ENCODE results near the gene FBXL5.
"Not testable (repeated sequence)": the region's sequence is repeated elsewhere in the genome, so short reads cannot be mapped to it uniquely, and the experiment has no call there.

FBXL5 gene

DNA sequence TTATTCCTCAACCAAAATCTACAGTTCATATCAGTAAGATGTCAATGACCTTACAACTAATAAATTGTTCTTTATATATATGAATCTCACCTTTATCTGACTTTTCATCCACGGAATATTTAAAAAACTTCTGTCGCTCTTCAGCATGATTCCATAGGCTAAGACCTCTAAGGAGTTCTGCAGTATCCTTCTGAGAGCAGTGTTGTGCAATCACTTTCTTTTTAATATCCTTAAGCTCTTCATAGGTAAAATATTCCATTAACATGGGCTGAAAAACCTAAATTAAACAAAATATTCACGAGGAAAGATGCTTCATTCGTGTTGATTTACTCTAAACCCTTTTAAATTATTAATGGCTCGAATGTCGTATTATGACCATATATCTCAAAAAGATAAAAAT lies 16.7 kb downstream of the FBXL5 start:
- DNase-seq, result no peak

GRCh38 chr4:15636818-15637217 lies 18.3 kb downstream of the FBXL5 start:
- no peak for DNase-seq

DNA sequence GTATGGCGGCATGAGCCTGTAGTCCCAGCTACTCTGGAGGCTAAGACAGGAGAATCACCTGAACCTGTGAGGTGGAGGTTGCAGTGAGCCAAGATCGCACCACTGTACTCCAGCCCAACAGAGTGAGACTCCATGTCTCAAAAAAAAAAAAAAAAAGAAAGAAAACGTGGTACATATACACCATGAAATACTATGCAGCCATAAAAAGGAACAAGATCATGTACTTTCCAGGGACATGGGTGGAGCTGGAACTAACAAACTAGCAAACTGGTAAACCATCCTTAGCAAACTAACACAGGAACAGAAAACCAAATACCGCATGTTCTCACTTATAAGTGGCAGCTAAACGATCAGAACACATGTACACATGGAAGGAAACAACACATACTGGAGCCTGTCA lies 37.8 kb downstream of the FBXL5 start:
- not testable (repeated sequence) for DNase-seq

- not testable (repeated sequence) for DNase-seq
These were observed 40.3 kb downstream of the FBXL5 start for GRCh38 chr4:15614891-15615290.

DNA sequence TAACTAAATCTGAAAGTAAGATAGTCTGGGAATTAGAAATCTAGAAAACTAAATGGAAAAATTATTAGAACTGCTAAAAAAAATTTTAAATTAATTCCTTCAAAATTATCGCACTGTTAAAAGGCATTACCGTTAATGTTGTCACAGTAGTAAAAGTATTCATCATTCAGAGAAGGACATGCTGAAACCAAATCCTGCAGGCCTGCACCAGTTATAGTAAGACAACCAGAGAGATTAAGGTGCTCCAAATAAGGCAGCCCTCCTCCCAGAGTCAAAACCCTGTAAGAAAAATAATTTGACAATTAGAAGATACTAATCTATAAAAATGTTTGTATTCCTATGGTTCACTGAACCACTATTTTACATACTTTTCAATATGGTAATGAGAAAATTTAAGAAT lies 43.0 kb downstream of the FBXL5 start:
- no peak for DNase-seq

- no peak for DNase-seq
These were observed 44.3 kb downstream of the FBXL5 start for GRCh38 chr4:15610855-15611254.

GRCh38 chr4:15605537-15605936 lies 49.6 kb downstream of the FBXL5 start:
- no peak for DNase-seq

- DNase-seq, result no peak
These were observed 53.3 kb downstream of the FBXL5 start for GRCh38 chr4:15601862-15602261.

DNA sequence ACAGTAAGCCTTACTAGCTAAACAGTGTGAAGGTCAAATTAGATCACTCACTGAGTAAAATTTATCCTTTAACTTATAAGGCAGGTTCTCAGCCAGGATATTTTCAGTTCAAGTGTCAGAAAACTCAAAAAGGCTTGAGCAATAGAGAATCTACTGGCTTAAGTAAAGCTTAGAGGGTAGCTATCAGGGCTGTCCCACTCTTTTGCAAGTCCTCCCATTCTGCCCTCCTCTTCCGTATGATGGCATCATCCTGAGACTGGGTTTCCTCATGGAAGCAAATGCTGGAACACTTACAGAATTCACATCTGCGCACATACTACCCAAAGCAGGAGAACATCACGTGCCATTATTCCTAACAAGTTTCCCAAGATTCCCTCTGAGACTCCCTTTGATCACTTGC lies 55.0 kb downstream of the FBXL5 start:
- DNase-seq, result no peak

GRCh38 chr4:15598644-15599043 lies 56.5 kb downstream of the FBXL5 start:
- DNase-seq, result no peak

- DNase-seq, result no peak
These were observed 62.4 kb downstream of the FBXL5 start for GRCh38 chr4:15592799-15593198.

DNA sequence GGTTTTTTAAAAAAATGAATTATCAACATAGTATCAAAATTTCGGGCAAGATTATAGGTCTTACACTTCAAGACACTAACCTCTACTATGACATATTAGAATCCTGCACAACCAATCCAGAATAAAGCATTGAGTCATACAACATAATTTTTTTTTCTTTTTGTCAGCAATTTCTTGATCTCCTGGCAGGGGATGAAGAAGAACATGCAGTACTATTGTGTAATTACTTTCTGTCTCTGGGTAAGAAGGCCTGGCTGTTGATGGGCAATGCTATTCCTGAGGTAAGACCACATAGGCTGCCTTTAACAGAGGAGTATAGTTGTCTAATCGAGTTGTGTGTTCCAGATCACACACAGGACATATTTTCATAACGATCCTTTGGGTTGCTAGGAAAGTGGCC lies 67.5 kb downstream of the FBXL5 start:
- no peak for DNase-seq

DNA sequence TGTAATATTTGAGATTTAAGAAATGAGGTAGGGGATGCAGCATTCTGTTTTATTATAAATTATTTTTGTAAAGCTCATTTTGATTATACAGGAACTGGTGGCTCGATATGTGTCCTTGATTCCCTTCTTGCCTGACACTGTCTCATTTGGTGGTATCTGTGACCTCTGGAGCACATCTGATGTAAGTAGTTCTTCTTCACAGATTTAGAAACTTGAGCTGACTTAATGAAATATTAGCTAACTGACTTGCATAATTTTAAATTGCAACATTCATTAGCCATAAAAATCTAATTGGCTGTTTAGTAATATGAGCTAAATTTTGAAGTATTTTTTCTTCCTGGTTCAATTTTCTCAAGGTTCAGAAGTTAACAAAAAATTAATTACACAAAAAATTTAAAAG lies 69.1 kb downstream of the FBXL5 start:
- no peak for DNase-seq

DNA sequence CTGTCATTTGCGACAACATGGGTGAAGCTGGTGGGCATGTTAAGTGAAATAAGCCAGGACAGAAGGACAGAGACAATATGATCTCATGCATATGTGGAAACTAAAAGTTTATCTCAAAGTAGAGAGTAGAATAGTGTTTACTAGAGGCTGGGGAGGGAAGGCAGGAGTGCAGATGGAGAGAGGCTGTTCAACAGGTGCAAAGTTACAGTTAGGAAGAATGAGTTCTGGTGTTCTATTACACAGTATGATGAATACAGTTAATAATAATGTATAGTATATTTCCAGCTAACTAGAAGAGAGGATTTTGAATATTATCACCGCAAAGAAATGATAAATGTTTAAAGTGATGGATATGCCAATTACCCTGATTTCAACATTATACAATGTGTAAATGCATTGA lies 69.8 kb downstream of the FBXL5 start:
- DNase-seq, result no peak

DNA sequence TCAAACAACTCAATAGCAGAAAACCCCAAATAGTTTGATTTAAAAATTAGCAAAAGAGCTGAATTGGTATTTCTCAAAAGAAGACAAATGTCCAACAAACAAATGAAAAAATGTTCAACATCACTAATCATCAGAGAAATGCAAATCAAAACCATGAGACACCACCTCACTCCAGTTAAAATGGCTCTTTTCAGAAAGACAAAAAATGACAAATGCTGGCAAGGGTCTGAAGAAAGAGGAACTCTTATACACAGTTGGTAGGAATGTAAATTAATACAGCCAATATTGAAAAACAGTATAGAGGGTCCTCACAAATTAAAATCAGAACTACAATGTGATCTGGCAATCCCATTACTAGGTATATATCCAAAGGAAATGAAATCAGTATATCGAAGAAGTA lies 70.4 kb downstream of the FBXL5 start:
- DNase-seq, result no peak

DNA sequence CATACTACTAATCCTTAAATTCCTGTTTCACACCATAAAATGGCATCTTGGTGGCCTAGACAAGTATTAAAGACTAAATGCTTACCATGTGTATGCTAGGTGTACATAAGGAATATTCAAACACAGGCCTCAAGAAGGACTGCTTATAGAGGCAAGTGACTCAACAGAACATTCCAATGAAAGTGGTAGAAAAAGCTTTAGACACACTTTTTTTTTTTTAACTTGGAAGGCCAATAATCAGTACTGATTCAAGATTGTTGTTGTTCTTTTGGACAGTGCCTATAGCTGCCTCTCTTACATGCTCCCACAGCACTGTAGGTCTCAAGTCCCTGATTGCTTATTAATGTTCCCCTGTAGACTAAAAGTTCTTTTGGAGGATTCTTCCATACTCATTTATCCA lies 77.6 kb downstream of the FBXL5 start:
- no peak for DNase-seq

- no peak for DNase-seq
These were observed 79.2 kb downstream of the FBXL5 start for GRCh38 chr4:15575966-15576365.

GRCh38 chr4:15569746-15570145 lies 85.4 kb downstream of the FBXL5 start:
- DNase-seq, result no peak

- no peak for DNase-seq
These were observed 86.3 kb downstream of the FBXL5 start for GRCh38 chr4:15568821-15569220.

- DNase-seq, result no peak
These were observed 91.3 kb downstream of the FBXL5 start for GRCh38 chr4:15563871-15564270.

DNA sequence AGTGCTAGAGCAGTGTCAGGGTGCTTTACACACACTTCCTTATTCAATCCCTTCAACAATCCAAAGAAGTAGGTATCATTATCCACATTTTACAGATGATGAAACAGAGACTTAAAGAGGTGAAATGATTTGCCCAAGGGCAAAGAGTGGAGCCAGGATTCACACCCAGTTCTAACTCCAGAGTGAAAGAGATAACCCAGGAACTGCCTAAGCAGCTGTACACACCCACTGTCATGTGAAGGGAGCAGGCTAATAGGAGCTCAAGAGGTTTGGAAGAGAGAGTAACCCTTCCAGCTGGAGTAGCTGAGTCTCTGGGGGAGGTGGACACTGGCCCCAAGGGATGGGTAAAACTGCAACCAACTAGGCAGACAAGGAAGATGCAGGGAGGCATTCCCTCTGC lies 92.5 kb downstream of the FBXL5 start:
- DNase-seq, result no peak

- no peak for DNase-seq
These were observed 93.0 kb downstream of the FBXL5 start for GRCh38 chr4:15562114-15562513.

DNA sequence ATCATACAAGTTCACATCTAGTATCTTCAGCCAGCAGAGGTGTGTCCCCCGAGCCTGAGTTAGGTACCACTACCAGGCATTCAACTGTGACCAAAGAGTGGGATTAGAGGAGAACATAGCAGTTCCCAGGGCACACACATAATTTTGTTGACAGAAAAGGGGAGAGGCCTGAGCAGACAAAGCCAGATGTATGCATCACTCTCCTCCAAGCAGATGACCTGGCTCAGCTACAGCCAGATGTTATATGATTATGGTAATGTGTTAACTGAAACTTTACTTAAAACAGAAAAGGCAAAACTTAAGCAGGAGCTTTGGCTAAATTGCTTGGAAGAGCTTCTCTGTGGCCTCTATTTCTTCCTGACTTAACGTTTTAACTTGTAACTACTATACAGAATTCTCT lies 96.6 kb downstream of the FBXL5 start:
- DNase-seq, result no peak

DNA sequence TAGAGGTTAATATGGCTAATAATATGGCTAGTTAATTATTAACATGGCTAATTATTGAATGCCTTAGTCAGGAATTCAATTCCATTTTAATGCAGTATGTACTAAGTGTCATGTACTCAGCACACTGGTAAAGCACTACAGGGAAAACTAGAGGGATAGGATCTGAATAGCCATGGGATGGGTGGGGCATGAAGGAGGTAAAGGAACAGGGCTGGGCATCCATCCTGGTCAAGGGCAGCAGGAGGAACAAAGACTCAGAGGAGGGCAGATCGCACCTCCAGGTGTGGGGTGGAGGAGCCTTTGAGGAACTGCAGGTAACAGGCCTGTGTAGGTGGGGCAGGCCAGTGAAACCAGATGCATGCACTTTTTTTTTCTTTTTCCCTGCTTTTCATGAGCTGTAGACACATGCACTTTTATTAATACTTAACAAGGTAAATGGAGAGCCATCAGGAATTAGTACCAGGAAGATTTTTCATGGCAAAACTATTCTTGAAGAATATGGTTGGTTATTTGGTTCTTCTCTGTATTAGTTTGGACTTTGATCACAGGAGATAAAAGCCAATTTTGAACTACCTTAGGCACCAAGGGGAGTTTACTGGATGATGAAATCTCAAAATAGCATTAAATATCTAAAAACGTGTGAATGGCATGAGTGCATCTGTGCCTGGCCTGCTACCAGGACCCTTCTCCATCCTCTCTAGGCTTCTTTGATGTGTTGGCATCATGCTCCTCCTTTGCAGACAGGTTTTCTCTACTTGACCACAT lies 97.2 kb downstream of the FBXL5 start:
- no peak for DNase-seq

- DNase-seq, result no peak
These were observed 98.6 kb downstream of the FBXL5 start for GRCh38 chr4:15556511-15557092.
